ENCODE data around the gene TMED3.

Gene TMED3

GRCh38 chr15:79282371-79283251 is 28.3 kb upstream of the TMED3 start, which contains the start of gene ANKRD34C:
Gene ANKRD34C, plus strand, starts transcription at chr15:79282722. Its CDS starts 10,563 bp downstream, at chr15:79293285.
- TF ChIP-seq TSHZ2 (CRISPR knock-in tag; IDR thresholded peaks at IDR 0.05) (no peak), ZNF8 (CRISPR knock-in tag; IDR thresholded peaks at IDR 0.05) (no peak), PPARA (CRISPR knock-in tag; IDR thresholded peaks at IDR 0.05; ENCODE audit: borderline replicate concordance) (no peak), BACH2 (CRISPR knock-in tag; IDR thresholded peaks at IDR 0.05; ENCODE audit: borderline replicate concordance) (no peak), PATZ1 (CRISPR knock-in tag; IDR thresholded peaks at IDR 0.05; ENCODE audit: borderline replicate concordance) (no peak), ZFP3 (CRISPR knock-in tag; IDR thresholded peaks at IDR 0.05) (no peak), ZFP30 (CRISPR knock-in tag; IDR thresholded peaks at IDR 0.05) (no peak), ZC3H10 (CRISPR knock-in tag; IDR thresholded peaks at IDR 0.05) (no peak), ZNF70 (CRISPR knock-in tag; IDR thresholded peaks at IDR 0.05) (no peak), ZNF565 (CRISPR knock-in tag; conservative IDR thresholded peaks at IDR 0.05; ENCODE audit: low read depth) (no peak), ESRRG (CRISPR knock-in tag; IDR thresholded peaks at IDR 0.05) (no peak), POU6F1 (CRISPR knock-in tag; IDR thresholded peaks at IDR 0.05; ENCODE audit: borderline replicate concordance, low read depth) (no peak), ARNTL (CRISPR knock-in tag; IDR thresholded peaks at IDR 0.05; ENCODE audit: borderline replicate concordance, low read depth) (no peak), TCF4 (CRISPR knock-in tag; IDR thresholded peaks at IDR 0.05; ENCODE audit: borderline replicate concordance) (no peak), ISL1 (CRISPR knock-in tag; IDR thresholded peaks at IDR 0.05) (no peak), SNAI2 (CRISPR knock-in tag; IDR thresholded peaks at IDR 0.05) (no peak)
- ATAC-seq = peak; percentile 46; the same call in 2 of the 3 replicates

GRCh38 chr15:79283252-79284048 is 27.5 kb upstream of the TMED3 start:
- TF ChIP-seq CSDC2 (CRISPR knock-in tag; IDR thresholded peaks at IDR 0.05) (0 out of 2 replicates have a peak, but pooled peaks have one; percentile 26), ZFP30 (CRISPR knock-in tag; IDR thresholded peaks at IDR 0.05) (no peak), ESRRG (CRISPR knock-in tag; IDR thresholded peaks at IDR 0.05) (no peak), TSHZ2 (CRISPR knock-in tag; IDR thresholded peaks at IDR 0.05) (peak; percentile 23; the same call in 1 of the 2 replicates), PPARA (CRISPR knock-in tag; IDR thresholded peaks at IDR 0.05; ENCODE audit: borderline replicate concordance) (no peak), GLIS3 (CRISPR knock-in tag; IDR thresholded peaks at IDR 0.05) (no peak), ARNTL (CRISPR knock-in tag; IDR thresholded peaks at IDR 0.05; ENCODE audit: borderline replicate concordance, low read depth) (no peak), POU6F1 (CRISPR knock-in tag; IDR thresholded peaks at IDR 0.05; ENCODE audit: borderline replicate concordance, low read depth) (no peak), ZNF70 (CRISPR knock-in tag; IDR thresholded peaks at IDR 0.05) (no peak), ZC3H10 (CRISPR knock-in tag; IDR thresholded peaks at IDR 0.05) (no peak), BACH2 (CRISPR knock-in tag; IDR thresholded peaks at IDR 0.05; ENCODE audit: borderline replicate concordance) (no peak), OSR1 (CRISPR knock-in tag; IDR thresholded peaks at IDR 0.05) (no peak), ISL1 (CRISPR knock-in tag; IDR thresholded peaks at IDR 0.05) (no peak)
- ATAC-seq = peak; percentile 99

Measured in SK-N-SH treated with all-trans-retinoic acid at 6 μM for 48 hours (cell line).